ENCODE measurements around the gene VPS26B.
A peak's percentile ranks its signal among the peaks of the same experiment; 100 is the strongest.
"Not testable (repeated sequence)": the region's sequence is repeated elsewhere in the genome, so short reads cannot be mapped to it uniquely, and the experiment has no call there.

VPS26B gene

GRCh38 chr11:134260983-134261382 lies 36.5 kb downstream of the VPS26B start:
- no peak for DNase-seq

- DNase-seq, result peak; percentile 24 to 31
These were observed 37.4 kb downstream of the VPS26B start for GRCh38 chr11:134261626-134262488.

GRCh38 chr11:134264966-134265764 lies 40.7 kb downstream of the VPS26B start:
- DNase-seq, result no peak

GRCh38 chr11:134266440-134266839 lies 42.0 kb downstream of the VPS26B start:
- DNase-seq, result no peak

GRCh38 chr11:134266841-134267251 lies 42.4 kb downstream of the VPS26B start:
- DNase-seq, result no peak

GRCh38 chr11:134267461-134267860 lies 43.0 kb downstream of the VPS26B start:
- no peak for DNase-seq

GRCh38 chr11:134267966-134268365 lies 43.5 kb downstream of the VPS26B start:
- no peak for DNase-seq

- no peak for DNase-seq
These were observed 45.8 kb downstream of the VPS26B start for GRCh38 chr11:134270250-134270714.

GRCh38 chr11:134271978-134272377 lies 47.5 kb downstream of the VPS26B start:
- no peak for DNase-seq

- no peak for DNase-seq
These were observed 48.2 kb downstream of the VPS26B start for GRCh38 chr11:134272381-134273316.

GRCh38 chr11:134273317-134273712 lies 48.8 kb downstream of the VPS26B start:
- DNase-seq, result no peak

GRCh38 chr11:134275188-134275533 lies 50.7 kb downstream of the VPS26B start:
- no peak for DNase-seq

- DNase-seq, result peak; percentile 80 to 81
These were observed 51.3 kb downstream of the VPS26B start, which contains the start of gene GLB1L3 for GRCh38 chr11:134275534-134276395. Gene GLB1L3 (plus strand): TSS chr11:134276379. CDS start chr11:134276741, 362 bp downstream.

GRCh38 chr11:134276396-134277182 lies 52.1 kb downstream of the VPS26B start:
- DNase-seq, result no peak

GRCh38 chr11:134277183-134278001 lies 52.9 kb downstream of the VPS26B start:
- no peak for DNase-seq

GRCh38 chr11:134278356-134278755 lies 53.9 kb downstream of the VPS26B start:
- no peak for DNase-seq

GRCh38 chr11:134281635-134282034 lies 57.2 kb downstream of the VPS26B start:
- not testable (repeated sequence) for DNase-seq

GRCh38 chr11:134282121-134283045 lies 57.9 kb downstream of the VPS26B start:
- DNase-seq, result no peak
